T-helper 2 cell treated with Interferon-gamma antibody and Interleukin-4, amounts not matched to agents 100 ng/mL and 5 ng/mL, for 36 hours (primary cell): ENCODE results near the gene DPY19L3. TPM values are rescaled to one million over a fixed set of nuclear protein-coding genes. Genes with fewer than 3 reads are reported as not detected.
"Not testable (repeated sequence)": the region's sequence is repeated elsewhere in the genome, so short reads cannot be mapped to it uniquely, and the experiment has no call there.

Experiments used
- intact Hi-C: fragments of 100-400 bp; cut with micrococcal nuclease; formaldehyde crosslinking; loops from one replicate; pipeline ENCODE4 v1.15.1; 2023
- total RNA-seq: library from RNA; stranded (reverse); gene quantifications from 2 replicates; pipeline ENCODE4 v1.2.3, GENCODE V29; 2022

Gene DPY19L3, protein sequence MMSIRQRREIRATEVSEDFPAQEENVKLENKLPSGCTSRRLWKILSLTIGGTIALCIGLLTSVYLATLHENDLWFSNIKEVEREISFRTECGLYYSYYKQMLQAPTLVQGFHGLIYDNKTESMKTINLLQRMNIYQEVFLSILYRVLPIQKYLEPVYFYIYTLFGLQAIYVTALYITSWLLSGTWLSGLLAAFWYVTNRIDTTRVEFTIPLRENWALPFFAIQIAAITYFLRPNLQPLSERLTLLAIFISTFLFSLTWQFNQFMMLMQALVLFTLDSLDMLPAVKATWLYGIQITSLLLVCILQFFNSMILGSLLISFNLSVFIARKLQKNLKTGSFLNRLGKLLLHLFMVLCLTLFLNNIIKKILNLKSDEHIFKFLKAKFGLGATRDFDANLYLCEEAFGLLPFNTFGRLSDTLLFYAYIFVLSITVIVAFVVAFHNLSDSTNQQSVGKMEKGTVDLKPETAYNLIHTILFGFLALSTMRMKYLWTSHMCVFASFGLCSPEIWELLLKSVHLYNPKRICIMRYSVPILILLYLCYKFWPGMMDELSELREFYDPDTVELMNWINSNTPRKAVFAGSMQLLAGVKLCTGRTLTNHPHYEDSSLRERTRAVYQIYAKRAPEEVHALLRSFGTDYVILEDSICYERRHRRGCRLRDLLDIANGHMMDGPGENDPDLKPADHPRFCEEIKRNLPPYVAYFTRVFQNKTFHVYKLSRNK
- 11.3 and 15.7 TPM in 2 replicates for total RNA-seq

DNA sequence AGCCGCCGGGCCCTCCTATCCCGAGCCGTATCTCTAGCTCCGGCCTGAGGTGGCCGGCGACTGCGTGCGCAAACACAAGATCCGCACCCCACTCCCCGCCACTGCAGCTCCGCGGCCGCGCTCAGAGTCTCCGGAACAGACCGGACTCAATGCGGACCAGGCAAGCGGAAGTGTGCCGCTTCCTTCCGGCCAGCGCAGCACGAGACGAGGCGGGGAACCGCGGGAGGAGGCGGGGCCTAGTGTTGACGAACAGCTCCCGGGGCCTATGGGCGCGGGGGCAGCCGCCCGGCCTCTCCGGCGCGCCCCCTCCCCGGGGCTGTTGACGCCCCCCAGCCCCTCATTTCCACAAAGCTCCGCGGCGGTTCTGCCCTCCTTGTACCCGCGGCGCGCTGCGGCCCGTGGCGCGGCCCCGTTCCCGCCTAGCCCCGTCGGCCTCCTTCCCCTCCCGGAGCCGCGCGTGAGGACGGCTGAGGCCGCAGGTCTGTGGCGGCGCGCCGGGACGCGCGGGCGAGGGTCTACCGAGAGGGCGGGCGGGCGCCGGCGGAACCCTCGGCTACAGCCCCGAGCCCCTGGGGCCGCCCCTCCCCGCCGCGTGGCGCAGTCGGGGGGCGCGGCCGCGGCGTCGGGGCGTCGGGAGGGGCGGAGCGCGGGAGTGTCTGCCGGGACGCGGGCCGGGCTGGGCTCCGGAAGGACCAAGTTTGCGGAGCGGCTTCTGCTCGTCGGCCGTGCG is at the start of gene DPY19L3:
TSS of gene DPY19L3 (plus strand) at position 340 of the 730 bp plus-strand sequence. CDS start 2,484 bp downstream, outside the sequence.
- intact Hi-C loops, result loop anchor here (1.0 kb wide), 3 partner anchors 60 to 270 kb away; partner anchors contain the start of genes ANKRD27, PDCD5, RGS9BP and ZNF507

DNA sequence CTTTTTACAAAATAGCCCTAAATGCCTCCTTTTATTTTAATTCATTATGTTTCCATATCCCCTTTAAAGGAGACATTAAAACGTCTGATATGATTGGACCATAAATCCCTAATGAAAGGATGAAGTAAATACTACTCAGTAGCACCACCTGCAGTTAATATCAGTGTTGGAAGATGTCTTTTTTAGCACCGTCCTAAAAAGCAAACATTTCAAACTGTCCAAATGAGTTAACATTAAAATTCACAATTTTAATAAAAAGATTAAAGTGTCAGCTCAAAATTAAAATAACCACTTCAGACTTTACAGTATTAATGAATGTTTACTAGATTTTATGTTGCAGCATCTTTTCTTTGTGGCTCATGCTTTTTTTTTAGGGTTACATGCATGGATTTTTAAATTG is 47.9 kb upstream of the DPY19L3 start:
- intact Hi-C loops, result no loop called here

DNA sequence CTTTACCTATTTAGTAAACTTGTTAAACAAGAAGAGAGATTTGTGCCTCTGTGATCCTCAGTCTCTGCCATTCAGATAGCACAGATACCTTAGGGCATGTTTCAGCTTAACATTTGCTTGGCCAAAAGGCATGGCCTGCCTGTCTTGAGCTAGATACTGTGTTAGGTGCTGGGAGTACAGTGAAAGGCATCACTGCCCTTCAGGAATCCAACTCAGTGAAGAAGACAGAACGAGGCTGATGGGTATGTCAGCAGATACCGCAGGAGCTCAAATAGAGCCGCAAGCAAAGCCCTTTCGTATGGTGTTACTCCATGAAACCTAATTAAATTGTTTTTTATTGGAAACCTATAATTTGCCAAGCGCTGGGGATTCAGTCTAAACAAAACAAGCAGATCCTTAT is 47.2 kb upstream of the DPY19L3 start:
- intact Hi-C loops, result no loop called here

DNA sequence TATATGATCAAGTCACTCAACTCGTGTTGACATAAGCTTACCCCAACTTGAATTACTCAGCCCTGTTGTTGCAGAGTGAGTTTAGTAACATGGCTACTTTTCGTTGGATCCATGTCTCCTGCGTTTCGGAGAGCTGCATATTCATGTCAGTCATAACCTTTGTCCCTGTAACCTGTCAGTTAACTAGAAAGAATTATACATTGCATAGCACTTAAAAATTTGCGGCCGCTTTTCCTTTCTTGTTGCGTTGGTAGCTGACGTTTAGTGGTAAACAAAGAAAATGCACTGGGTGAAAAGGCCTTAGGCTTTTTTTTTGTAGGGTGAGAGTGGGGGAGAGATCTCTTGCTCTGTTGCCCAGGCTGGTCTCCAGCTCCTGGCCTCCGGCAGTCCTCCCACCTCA is 46.0 kb upstream of the DPY19L3 start:
- intact Hi-C loops, result no loop called here

DNA sequence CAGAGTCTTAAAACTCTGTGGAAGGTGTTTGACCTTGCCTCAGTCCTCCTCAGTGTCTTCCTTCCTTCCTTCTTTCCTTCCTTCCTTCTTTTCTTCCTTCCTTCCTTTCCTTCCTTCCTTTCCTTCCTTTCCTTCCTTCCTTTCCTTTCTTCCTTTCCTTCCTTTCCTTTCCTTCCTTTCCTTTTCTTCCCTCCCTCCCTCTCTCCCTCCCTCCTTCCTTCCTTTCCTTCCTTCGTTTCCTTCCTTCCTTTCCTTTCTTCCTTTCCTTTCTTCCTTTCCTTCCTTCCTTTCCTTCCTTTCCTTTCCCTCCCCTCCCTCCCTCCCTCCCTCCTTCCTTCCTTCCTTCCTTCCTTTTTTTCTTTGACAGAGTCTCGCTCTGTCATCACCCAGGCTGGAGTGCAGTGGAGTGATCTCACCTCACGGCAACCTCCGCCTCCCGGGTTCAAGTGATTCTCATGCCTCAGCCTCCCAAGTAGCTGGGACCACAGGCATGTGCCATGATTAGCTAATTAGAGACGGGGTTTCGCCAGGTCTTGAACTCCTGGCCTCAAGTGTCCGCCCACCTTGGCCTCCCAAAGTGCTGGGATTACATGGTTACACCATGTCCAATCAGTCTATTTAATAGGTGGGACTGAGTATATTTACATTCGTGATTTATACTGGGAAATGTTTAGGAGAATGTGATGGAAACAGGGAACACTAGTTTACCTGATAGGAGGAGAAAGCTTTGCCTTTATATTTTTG is 43.8 kb upstream of the DPY19L3 start:
- intact Hi-C loops, result no loop called here

DNA sequence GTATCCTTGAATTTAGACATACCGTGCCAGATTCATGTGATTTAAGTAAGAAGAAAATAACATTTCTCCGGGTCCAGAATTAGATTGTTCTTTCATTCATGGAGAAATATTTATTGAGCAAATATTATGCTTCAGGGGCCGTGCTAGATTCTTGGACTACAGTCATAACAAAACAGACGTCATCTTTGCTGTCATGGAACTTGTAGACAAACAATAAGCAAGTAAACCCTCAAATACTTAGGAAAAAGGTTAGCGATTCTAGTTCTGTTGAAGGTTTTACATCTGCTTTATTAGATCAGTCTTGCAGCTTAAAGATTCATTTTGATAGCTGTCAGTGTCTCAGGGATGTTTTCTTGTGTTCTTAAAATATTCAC is 43.3 kb upstream of the DPY19L3 start:
- intact Hi-C loops, result no loop called here

DNA sequence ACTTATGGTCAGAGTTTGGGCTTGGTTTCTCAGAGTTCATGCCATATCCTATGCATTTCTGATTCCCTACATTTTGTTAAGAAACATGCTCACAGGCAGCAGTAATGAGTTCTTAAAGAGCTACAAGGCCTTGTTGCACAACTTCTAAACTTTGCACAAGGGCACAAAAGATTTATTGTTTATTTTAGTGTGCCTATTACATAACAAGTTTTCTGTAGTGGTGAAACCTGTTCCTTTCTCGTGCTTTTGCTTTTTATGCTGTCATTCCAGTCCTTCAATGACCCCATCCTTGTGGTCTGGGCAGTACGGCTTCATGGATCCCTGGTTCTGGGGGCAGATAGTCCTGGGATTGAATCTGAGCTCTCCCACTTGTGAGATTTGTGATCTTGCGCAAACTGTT is 42.4 kb upstream of the DPY19L3 start:
- intact Hi-C loops, result no loop called here

DNA sequence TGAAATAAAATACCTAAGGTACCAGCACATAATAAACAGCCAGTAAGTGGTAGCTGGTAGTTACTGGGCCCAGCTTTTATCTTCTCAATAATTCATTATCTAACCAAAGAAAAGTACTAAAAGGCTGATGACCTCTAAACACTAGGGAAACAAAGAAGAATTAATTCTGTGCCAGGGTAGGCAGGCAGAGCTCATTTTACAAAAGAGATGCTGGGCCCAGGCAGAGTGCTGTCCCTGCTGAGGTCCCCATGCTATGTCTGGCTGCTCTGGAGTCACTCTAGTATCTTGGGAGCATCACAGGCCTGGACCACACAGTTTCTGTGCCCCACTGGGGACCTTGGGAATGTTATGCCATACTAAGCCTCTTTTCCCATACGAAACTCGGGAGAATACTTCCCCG is 41.9 kb upstream of the DPY19L3 start:
- intact Hi-C loops, result no loop called here

DNA sequence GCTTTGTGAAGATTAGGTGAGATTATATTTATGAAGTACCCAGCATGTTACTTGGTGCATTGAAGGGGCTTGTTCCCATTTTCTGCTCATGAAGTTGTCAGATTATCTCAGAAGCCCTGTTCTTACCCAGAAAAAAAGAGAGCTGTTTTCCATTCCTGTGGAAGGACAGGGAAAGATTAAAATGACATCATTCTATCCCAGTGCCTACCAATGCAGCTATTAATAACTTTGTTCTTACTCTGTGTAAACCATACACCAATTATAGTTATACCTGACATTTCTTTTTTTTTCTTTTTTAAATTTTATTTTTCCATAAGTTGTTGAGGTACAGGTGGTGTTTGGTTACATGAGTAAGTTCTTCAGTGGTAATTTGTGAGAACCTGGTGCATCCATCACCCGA is 41.5 kb upstream of the DPY19L3 start:
- intact Hi-C loops, result no loop called here

DNA sequence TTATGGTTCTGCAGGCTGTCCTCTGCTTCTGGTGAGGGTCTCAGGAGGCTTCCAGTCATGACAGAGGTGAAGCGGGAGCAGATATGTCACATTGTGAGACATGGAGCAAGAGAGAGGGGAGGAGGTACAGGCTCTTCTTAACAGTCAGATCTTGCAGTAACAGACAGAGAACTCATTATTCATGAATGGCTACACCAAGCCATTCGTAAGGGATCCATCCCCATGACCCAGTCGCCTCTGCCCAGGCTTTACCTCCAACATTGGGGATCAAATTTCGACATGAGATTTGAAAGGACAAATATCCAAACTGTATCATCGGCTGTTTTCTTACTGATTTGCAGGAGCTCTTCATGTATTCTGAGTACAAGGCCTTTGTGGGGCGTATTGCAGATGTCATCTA is 38.5 kb upstream of the DPY19L3 start:
- intact Hi-C loops, result no loop called here

DNA sequence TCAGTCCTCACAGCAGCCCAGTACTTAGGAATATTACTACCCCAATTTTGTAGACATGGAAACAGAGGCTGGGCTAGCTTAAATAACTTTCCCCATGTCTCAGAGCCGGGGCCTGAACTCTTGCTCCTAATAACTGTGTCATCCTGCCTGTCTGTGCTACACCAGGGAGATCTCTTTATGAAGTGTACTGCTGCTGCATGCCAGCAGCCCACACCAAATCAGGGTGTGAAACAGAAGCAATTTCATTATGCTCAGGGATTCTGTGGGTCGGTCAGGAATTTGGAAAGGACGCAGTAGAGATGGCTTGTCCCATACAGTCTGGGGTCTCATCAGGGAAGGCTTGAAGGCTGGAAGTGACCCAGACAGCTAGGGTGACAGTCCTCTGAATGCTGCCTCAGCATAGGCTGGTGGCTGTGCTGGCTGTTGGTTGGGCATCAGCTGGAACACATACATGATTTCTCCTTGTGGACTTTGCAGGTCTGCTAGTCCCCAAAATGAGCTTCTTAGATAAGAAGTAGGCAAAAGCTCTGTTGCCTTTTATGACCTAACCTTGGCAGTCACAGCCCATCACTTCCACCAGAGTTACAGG is 37.5 kb upstream of the DPY19L3 start:
- intact Hi-C loops, result no loop called here

DNA sequence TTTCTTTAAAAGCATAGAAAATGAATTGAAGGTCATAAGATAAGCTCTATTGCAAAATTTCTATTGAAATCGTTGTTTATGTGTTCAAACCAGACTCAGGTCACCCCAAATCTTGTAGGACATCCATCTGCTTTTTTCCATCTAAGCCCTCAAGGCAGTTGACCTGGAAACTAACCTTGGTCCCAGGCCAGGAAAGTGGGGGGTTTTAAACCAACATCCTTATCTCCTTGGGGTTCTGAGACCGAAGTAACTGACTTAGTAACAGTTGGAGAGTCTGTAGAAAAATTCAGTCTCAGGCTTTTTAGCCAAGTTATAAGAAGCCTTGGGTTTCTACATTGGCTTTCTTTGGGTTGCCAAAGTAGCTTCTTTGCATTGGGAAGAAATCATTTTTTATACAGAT is 36.8 kb upstream of the DPY19L3 start:
- intact Hi-C loops, result no loop called here

DNA sequence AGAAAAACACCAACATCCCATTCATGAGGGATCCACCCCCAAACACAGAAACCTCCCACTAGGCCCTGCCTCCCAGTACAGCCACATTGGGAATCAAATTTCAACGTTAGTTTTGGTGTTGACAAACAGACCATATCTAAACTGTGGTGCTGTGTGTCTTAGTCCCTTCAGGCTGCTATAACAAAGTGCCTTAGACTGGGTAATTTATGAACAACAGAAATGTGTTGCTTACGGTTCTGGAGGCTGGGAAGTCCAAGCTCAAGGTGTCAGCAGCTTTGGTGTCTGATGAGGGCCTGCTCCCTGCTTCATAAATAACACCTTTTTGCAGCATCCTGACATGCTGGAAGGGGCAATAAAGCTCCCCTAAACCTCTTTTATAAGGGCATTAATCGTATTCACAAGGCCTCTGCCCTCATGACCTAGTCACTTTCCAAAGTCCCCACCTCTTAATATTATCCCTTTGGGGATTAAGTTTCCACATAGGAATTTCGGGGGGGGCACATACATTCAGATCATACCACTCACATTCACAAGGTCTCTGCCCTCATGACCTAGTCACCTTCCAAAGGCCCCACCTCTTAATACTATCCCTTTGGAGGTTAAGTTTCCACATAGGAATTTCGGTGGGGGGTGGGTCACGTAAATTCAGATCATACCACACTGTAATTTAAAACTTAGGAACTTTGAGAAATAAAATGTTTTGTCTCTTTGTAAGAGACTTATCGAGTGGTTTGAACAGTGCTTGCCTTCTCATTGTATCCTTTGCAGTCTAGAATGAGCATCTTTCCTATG is 32.6 kb upstream of the DPY19L3 start:
- intact Hi-C loops, result no loop called here

DNA sequence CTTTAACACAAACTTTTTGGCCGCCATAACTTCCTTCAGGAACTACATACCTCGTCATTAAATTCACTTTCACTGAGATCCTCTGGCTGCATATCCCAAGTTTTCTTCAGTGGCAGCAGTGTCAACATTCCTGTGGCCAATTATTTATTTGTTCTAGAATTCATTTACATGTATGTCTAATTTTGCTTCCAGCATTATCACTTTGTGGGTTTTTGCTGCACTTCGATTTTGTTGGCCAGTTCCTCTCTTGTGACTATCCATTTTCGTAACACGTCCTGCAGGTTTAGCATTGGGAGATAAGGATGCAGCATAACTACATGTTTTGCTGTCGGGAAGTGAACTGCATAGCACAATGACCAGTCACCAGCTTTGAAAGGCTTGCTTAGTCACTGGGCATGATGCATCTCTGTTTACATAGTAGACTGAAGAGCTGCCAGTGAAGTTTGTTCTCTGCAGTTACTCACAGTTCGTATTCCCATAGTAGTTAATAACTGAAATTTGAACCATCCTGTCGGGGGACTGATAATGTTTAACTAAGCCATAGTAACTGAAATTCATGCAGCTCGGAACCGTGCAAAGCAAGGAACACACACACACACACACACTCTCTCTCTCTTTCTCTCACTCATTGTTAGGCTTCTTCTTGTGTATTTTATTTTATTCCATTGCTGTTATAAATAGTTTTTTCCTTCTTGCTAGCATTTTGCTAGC is 31.8 kb upstream of the DPY19L3 start:
- intact Hi-C loops, result no loop called here

DNA sequence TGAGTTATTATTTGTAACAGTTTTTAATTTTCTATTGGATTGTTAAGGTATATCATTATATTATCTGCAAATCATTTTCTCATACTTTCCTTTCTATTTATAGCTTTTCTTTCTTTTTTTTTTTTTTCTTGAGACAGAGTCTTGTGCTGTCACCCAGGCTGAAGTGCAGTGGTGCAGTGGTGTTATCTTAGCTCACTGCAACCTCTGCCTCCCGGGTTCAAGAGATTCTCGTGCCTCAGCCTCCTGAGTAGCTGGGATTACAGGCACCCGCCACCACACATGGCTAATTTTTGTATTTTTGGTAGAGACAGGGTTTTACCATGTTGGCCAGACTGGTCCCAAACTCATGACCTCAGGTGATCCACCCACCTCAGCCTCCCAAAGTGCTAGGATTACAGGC is 31.2 kb upstream of the DPY19L3 start:
- intact Hi-C loops, result not testable (repeated sequence)

DNA sequence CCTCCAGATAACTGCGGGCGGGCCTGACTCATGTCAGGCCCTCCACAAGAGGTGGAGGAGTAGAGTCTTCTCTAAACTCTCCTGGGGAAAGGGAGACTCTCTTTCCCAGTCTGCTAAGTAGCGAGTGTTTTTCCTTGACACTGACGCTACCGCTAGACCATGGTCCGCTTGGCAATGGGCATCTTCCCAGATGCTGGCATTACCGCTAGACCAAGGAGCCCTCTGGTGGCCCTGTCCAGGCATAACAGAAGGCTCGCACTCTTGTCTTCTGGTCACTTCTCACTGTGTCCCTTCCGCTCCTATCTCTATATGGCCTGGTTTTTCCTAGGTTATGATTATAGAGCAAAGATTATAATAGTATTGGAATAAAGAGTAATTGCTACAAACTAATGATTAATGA is 28.5 kb upstream of the DPY19L3 start:
- intact Hi-C loops, result not testable (repeated sequence)

DNA sequence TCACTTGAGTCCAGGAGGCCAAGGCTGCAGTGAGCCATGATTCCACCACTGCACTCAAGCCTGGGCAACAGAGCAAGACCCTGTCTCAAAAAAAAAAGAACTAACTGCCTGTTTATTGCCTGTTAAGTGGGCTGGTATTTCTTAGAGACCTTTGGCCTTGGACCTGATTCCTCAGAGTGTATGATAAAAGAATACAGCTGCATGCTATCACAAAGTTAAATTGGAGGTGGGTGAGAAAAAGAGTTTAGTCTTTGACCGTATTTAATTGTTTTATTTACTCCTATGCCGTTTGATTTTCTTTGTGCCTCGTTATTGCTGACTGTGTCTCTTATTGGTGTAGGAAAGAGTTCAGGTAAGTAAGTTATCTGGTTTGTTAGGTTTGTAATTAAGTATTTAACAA is 25.3 kb upstream of the DPY19L3 start:
- intact Hi-C loops, result no loop called here

DNA sequence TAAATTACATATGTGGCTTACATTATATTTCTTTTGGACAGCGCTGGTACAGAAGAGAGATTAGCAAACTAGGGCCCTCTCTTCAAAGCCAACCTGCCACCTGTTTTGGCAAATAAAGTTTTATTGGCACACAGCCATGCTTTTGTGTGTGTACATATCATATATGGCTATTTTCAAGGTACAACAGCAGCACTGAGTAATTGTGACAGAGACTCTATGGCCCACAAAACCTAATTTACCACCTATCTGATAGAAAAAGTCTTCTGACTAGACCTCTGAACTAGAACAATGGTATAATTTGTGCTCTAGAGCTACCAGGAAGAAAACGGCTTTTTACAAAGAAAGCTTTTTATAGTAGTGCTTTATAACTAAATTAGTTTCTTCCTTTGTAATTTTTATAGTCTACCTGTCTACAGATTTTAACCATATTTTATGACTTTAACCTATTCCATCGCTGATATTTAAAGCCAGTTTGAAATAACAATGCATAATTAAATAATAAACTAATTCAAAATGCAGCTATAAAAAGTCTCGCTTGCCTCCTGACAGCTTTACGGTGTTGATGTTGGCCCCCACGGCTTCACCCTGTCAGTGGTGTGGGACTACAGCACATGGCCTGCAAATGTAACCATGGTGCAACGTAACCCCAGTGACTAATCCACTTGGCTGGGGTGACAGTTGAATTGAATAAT is 17.7 kb upstream of the DPY19L3 start:
- intact Hi-C loops, result no loop called here

DNA sequence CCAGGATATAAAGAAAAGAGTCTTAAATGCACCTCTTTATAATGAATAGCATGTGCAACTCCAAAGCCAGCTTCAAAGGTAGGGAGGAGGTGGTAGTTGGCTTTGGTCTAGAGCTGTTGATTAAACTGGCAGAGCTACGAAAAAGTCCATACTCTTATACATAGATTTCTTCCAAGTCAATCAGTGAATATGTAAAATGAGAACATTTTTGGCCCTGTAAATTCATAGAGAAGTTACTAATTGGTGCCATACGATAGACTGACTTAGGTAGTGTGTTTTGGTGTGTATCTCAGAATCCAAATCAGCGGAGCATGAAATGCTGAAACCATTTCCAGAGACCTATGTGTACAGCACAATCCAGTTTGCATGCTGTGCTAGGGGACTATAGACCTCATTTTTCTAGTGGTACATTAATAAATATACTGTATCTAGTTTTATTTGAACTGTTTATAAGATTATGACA is 17.1 kb upstream of the DPY19L3 start:
- intact Hi-C loops, result no loop called here
